ENCODE measurements around the gene SUPT5H.

The SUPT5H gene

DNA sequence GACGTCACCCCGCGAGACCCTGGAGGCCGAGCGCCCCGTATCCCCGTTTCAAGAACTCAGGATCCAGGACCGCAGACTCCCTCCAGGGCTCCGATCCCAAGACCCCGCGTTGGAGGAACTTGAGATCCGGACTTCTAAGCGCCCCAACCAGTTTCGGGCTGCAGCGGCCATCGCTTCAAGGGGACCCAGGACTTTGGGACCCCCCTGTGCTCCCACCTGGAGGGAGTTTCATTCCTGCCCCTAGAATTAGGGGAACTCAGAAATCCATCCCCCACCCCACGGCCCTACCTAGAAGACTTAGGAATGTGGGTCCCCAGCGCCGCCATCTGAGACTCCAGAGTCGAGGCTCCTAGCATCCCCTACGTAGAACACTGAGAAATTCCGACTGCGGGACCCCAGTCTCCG is 32.5 kb upstream of the SUPT5H start:
- Mint-ChIP-seq H3K4me1 (peaks cover 42% of the 10 kb centered on the region), H3K27me3 (no peaks in the 10 kb centered on the region), H3K36me3 (peaks cover 26% of the 10 kb centered on the region)

DNA sequence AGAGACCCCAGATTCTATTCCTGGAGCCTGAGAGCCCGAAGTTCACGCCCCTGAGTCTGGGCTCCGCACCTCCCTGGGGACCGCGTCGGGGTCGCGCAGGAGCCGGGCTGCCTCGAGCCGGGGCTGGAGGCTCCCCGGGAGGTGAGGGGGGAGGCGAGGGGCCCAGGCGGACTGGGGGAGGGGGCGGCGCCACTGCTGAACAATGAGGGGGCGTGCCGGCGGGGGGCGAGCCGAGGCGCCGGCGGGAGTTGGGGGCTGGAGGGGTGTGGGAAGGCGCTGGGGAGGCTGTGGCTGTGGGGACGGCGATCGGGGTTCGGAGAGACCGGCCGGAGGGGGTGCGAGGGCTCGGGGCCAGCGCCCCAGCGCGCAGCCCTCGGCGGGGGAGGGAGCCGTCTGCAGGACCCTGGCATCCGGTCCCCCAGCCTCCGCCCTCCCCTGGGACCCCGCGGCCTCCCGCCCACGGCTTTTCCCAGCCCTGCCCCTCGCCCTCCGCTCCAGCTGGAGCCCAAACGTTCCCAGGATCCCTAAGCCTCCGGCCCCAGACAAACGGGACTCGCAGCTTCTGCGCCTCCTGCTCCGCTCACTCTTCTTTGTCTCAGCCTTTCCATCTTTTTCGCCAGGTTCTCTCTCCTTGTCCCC is 32.0 kb upstream of the SUPT5H start:
- DNase-seq (ENCODE audit: low spot score in 2 of 2) (peak; percentile 37 to 51), ATAC-seq (ENCODE audit: low read depth) (no peak)
- H3K4me3 Mint-ChIP-seq: peak overlapping the region; percentile 100
- H3K4me1 Mint-ChIP-seq: peaks cover 40% of the 10 kb centered on the region
- peaks cover 21% of the 10 kb centered on the region for H3K36me3 Mint-ChIP-seq
- H3K9me3 Mint-ChIP-seq: no peaks in the 10 kb centered on the region
- H3K27ac Mint-ChIP-seq: peak overlapping the region; percentile 96
- H3K27me3 Mint-ChIP-seq: no peaks in the 10 kb centered on the region

More for the DNA sequence above, 32.5 kb upstream of the SUPT5H start:
- peak in 1 of 2 donors; percentile 56 for DNase-seq (ENCODE audit: low spot score in 2 of 2)
- no peaks in the 10 kb centered on the region for H3K9me3 Mint-ChIP-seq
- peak overlapping the region; percentile 100 for H3K4me3 Mint-ChIP-seq
- no peak for ATAC-seq (ENCODE audit: low read depth)
- H3K27ac Mint-ChIP-seq: peak overlapping the region; percentile 96

DNA sequence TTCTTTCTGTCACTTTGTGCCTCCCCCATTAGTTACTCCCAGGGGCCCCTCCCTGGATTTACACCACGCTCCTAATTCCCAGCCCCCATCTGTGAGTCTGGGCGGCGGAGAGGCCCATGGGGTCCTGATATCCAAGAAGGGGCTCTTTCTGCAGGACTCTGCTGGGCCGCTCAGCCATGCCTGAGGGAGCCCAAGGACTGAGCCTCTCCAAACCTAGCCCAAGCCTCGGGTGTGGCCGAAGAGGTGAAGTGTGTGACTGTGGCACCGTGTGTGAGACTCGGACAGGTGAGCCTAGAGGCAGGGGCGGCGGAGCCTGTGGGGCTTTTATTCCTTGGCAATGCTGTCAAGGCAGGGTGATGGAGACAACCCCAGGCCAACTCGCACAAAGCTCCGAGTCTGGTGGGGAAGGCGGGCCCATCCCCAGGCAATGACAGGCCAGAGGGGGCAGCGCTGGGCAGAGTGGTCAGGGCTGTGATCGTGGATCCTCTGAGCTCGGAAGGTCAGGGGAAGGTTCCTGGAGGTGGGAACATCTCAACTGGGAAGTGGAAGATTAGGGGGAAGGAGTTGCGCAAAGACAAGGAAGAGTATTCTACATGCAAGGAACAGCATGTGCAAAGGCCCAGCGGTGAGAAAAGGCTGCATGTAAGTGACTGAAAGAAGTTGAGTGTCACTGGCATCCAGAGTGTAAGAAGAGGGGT is 31.3 kb upstream of the SUPT5H start:
- Mint-ChIP-seq H3K4me1 (peaks cover 35% of the 10 kb centered on the region), H3K9me3 (no peaks in the 10 kb centered on the region), H3K4me3 (peak overlapping the region; percentile 93), H3K27me3 (no peaks in the 10 kb centered on the region), H3K36me3 (peaks cover 15% of the 10 kb centered on the region), H3K27ac (peak overlapping the region; percentile 96)
- no peak for ATAC-seq (ENCODE audit: low read depth)
- DNase-seq (ENCODE audit: low spot score in 2 of 2): no peak

DNA sequence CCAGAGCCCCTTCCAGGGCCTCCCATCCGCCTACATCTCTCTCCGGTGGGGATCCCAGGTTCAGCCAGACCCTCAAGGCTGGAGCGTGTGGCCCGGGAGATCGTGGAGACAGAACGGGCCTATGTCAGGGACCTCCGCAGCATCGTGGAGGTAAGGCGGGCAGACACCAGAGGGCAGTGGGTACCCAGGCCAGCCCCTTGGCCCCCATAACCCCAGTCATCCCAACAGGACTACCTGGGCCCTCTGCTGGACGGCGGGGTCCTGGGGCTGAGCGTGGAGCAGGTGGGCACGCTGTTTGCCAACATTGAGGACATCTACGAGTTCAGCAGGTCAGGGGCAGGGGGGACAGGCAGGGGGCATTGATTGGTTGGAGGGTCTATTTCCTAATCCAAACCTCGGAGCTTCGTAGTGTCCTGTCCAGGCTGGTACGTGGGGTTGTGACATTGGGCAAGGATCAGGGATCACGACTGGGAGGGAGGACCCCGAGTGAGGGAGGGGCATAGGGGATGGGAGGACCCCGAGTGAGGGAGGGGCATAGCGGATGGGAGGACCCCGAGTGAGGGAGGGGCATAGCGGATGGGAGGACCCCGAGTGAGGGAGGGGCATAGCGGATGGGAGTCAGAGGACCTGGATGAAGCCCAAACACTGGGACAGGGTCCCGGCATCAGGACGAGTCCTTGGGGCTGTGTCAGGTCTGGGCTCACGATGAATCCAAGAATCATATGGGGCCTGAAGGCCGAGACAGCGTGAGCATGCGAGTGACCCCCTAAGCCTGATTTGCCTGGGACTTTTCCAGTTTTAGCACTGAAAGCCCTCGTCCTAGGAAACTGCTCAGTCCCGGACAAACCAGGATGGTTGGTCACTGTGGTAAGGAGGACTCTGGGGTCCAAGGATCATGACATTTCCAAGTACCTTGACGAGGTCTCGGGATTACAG is 30.0 kb upstream of the SUPT5H start:
- no peaks in the 10 kb centered on the region for H3K9me3 Mint-ChIP-seq
- ATAC-seq (ENCODE audit: low read depth) (no peak), DNase-seq (ENCODE audit: low spot score in 2 of 2) (no peak)
- H3K36me3 Mint-ChIP-seq: peaks cover 12% of the 10 kb centered on the region
- H3K27me3 Mint-ChIP-seq: no peaks in the 10 kb centered on the region
- peaks cover 32% of the 10 kb centered on the region for H3K4me1 Mint-ChIP-seq
- H3K27ac Mint-ChIP-seq: peak overlapping the region; percentile 96
- H3K4me3 Mint-ChIP-seq: peak overlapping the region; percentile 39

DNA sequence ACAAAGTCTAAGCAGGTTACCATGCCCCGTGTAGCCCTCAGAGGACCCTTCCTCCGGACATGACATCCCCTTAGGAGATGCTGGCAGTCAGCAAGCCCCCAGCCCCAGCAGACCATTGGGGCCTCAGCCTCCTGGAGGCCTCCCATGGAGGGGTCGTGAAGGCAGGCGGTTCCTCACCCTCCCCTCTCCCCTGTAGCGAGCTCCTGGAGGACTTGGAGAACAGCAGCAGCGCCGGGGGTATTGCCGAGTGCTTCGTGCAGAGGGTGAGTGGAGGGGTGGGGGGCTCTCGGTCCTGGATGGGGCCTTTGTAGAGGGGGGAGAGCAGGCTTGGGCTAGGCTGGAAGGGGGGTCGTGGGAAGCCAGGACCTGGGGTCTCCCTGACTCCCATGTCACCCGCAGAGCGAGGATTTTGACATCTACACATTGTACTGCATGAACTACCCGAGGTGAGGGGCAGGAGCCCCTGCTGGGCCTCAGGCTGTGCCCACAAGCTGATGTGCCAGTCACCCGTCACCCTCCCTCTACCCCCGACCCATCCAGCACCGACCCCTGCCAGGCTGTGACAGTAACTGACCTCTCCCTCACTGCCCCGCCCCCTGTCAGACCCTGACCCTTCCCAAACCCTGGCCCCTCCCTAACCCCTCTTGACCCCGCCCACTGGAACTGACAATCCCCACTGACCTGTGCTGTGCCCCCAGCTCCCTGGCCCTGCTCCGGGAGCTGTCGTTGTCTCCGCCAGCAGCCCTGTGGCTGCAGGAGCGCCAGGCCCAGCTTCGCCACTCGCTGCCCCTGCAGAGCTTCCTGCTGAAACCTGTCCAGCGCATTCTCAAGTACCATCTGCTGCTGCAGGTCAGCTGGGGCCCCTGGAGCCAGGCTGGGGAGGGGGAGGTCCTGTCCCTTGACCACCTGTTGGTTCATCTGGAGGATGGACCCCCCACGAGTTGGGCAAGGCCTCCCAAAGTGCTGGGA is 28.9 kb upstream of the SUPT5H start:
- Mint-ChIP-seq H3K4me1 (peaks cover 21% of the 10 kb centered on the region), H3K9me3 (no peaks in the 10 kb centered on the region), H3K27me3 (no peaks in the 10 kb centered on the region), H3K27ac (no peak overlapping the region), H3K36me3 (peaks cover 9% of the 10 kb centered on the region), H3K4me3 (no peak overlapping the region)
- ATAC-seq (ENCODE audit: low read depth) (no peak), DNase-seq (ENCODE audit: low spot score in 2 of 2) (no peak)

DNA sequence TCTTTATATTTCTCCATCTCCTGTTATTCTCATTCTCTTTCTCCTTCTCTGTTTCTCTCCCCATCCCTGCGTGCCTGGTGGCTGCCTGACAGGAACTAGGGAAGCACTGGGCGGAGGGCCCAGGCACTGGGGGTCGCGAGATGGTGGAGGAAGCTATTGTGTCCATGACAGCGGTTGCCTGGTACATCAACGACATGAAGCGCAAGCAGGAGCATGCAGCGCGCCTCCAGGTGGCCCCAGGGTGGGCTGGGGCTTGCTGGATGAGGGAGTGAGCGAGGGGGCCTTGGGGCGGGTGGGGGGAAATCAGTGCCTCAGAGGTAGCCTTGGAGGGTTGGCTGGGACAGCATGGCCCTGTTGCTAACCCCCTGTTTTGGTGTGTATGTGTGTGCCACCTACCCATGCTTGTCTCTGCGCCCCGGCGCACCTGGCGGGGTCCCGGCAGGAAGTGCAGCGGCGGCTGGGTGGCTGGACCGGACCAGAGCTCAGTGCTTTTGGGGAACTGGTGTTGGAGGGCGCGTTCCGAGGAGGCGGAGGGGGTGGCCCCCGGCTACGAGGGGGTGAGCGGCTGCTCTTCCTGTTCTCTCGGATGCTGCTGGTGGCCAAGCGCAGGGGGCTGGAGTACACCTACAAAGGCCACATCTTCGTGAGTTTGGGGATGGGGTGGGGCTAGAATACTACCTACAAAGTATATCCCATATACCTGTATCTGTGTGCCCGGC is 27.8 kb upstream of the SUPT5H start:
- H3K4me1 Mint-ChIP-seq: peaks cover 15% of the 10 kb centered on the region
- peaks cover 8% of the 10 kb centered on the region for H3K36me3 Mint-ChIP-seq
- DNase-seq (ENCODE audit: low spot score in 2 of 2) (no peak), ATAC-seq (ENCODE audit: low read depth) (peak; percentile 29)
- no peak overlapping the region for H3K4me3 Mint-ChIP-seq
- H3K27ac Mint-ChIP-seq: no peak overlapping the region
- no peaks in the 10 kb centered on the region for H3K27me3 Mint-ChIP-seq
- no peaks in the 10 kb centered on the region for H3K9me3 Mint-ChIP-seq

DNA sequence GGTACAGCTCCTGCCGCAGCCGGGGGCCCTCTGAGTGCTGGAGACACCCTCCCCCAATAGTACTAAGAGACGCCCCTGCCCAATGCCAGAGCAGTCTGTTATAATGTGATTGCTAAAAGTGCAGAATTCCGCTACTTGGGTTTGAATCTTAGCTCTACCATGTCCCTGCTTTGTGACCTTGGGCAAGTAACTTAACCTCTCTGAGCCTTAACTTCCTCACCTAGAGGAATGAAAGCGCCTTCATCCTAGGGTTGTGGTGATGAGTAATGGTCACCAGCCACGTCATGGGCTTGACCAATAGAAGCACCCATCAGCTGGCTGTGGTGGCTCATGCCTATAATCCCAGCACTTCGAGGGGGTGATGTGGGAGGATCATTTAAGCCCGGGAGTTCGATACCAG is 26.4 kb upstream of the SUPT5H start:
- H3K4me3 Mint-ChIP-seq: no peak overlapping the region
- H3K27me3 Mint-ChIP-seq: no peaks in the 10 kb centered on the region
- H3K27ac Mint-ChIP-seq: no peak overlapping the region
- H3K9me3 Mint-ChIP-seq: no peaks in the 10 kb centered on the region
- H3K4me1 Mint-ChIP-seq: peaks cover 10% of the 10 kb centered on the region
- peaks cover 10% of the 10 kb centered on the region for H3K36me3 Mint-ChIP-seq
- DNase-seq (ENCODE audit: low spot score in 2 of 2) (no peak), ATAC-seq (ENCODE audit: low read depth) (no peak)

DNA sequence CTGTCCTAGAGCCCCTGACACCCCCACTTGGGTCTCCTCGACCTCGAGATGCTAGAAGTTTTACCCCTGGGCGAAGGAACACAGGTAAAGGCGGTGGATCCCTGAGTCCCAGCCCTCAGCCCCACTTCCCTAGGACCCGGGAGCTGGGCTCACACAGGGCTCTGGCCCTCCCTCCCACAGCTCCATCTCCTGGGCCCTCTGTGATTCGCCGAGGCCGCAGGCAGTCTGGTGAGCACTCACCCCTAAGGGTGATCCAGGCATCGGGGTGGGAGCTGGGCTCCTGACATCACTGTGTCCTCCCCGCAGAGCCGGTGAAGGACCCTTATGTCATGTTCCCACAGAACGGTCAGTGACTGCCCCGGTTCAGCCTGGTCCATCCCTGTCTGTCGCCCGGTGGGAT is 24.6 kb upstream of the SUPT5H start:
- no peak for ATAC-seq (ENCODE audit: low read depth)
- Mint-ChIP-seq H3K4me1 (no peaks in the 10 kb centered on the region), H3K36me3 (peaks cover 9% of the 10 kb centered on the region), H3K27ac (no peak overlapping the region), H3K4me3 (no peak overlapping the region), H3K27me3 (no peaks in the 10 kb centered on the region), H3K9me3 (no peaks in the 10 kb centered on the region)
- DNase-seq (ENCODE audit: low spot score in 2 of 2): no peak

DNA sequence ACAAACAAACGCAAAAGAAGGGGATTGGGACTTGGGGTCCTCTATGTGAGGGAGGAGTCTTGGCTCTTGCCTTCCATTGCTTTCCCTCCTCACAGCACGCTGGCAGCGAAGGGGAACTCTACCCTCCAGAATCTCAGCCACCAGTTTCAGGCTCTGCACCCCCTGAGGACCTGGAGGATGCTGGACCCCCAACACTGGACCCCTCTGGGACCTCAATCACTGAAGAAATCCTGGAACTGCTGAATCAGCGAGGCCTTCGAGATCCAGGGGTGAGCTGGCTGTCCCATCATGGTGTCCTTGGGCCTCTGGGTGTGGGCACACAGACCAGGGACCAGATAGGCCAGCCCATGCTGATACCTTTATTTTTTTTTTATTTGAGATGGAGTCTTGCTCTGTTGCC is 23.4 kb upstream of the SUPT5H start:
- no peak overlapping the region for H3K4me3 Mint-ChIP-seq
- H3K9me3 Mint-ChIP-seq: no peaks in the 10 kb centered on the region
- peaks cover 11% of the 10 kb centered on the region for H3K36me3 Mint-ChIP-seq
- H3K27ac Mint-ChIP-seq: no peak overlapping the region
- DNase-seq (ENCODE audit: low spot score in 2 of 2): no peak
- no peak for ATAC-seq (ENCODE audit: low read depth)
- no peaks in the 10 kb centered on the region for H3K4me1 Mint-ChIP-seq
- no peaks in the 10 kb centered on the region for H3K27me3 Mint-ChIP-seq

DNA sequence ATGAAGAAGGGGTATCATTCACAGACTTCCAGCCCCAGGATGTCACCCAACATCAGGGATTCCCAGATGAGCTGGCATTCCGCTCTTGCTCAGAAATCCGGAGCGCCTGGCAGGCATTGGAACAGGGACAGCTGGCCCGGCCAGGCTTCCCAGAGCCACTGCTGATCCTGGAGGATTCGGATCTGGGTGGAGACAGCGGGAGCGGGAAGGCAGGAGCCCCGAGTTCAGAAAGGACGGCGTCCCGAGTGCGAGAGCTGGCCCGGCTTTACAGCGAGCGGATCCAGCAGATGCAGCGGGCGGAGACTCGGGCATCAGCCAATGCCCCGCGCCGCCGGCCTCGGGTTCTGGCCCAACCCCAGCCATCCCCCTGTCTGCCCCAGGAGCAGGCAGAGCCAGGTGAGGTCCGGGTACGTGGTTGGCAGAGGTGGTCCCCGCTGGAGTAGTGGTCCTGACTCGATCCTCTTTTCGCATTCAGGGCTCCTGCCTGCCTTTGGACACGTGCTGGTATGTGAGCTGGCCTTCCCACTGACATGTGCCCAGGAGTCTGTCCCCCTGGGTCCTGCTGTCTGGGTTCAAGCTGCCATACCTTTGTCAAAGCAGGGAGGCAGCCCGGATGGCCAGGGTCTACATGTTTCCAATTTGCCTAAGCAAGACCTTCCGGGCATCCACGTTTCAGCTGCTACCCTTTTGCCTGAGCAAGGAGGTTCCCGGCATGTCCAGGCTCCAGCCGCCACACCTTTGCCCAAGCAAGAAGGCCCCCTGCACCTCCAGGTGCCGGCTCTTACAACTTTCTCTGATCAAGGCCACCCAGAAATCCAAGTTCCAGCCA is 21.9 kb upstream of the SUPT5H start:
- no peaks in the 10 kb centered on the region for H3K9me3 Mint-ChIP-seq
- no peak for ATAC-seq (ENCODE audit: low read depth)
- H3K4me3 Mint-ChIP-seq: no peak overlapping the region
- DNase-seq (ENCODE audit: low spot score in 2 of 2): no peak
- H3K4me1 Mint-ChIP-seq: no peaks in the 10 kb centered on the region
- peak overlapping the region; percentile 69 for H3K27ac Mint-ChIP-seq
- peaks cover 8% of the 10 kb centered on the region for H3K36me3 Mint-ChIP-seq
- H3K27me3 Mint-ChIP-seq: no peaks in the 10 kb centered on the region

DNA sequence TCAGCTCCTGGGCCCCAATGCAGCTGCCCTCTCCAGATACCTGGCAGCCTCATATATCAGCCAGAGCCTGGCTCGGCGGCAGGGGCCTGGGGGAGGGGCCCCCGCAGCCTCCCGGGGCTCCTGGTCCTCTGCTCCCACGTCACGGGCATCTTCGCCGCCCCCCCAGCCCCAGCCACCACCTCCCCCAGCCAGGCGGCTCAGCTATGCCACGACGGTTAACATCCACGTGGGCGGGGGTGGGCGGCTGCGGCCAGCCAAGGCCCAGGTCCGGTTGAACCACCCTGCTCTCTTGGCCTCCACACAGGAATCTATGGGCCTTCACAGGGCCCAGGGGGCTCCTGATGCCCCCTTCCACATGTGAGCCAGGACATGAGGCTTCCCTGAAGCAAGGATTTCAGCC is 20.4 kb upstream of the SUPT5H start:
- Mint-ChIP-seq H3K9me3 (no peaks in the 10 kb centered on the region), H3K36me3 (peaks cover 8% of the 10 kb centered on the region), H3K4me1 (no peaks in the 10 kb centered on the region), H3K27me3 (no peaks in the 10 kb centered on the region), H3K4me3 (no peak overlapping the region), H3K27ac (peak overlapping the region; percentile 69)
- DNase-seq (ENCODE audit: low spot score in 2 of 2) (no peak), ATAC-seq (ENCODE audit: low read depth) (no peak)

DNA sequence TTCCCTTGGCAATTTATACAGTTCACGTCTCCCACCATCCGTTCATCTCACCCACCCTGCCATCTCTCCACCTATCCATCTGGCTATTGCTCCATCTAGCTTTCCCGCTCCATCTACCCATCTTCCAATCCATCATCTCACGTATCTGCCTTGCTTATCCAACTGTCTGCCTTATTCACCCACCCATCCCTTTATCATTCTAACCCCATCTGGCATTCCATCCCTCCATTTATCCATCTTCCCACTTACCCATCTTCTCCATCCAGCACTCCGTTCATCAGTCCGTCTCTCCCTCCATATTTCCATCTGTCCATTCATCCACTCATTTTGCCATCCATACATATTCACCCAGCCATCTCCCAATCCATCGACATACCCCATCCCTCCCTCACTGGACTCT is 19.6 kb upstream of the SUPT5H start:
- Mint-ChIP-seq H3K27ac (peak overlapping the region; percentile 0), H3K4me1 (peaks cover 4% of the 10 kb centered on the region), H3K27me3 (no peaks in the 10 kb centered on the region), H3K36me3 (peaks cover 8% of the 10 kb centered on the region), H3K4me3 (no peak overlapping the region), H3K9me3 (no peaks in the 10 kb centered on the region)
- no peak for DNase-seq (ENCODE audit: low spot score in 2 of 2)
- ATAC-seq (ENCODE audit: low read depth): no peak
